Measurements from ENCODE around the gene EXD2.
"Not testable (repeated sequence)": the region's sequence is repeated elsewhere in the genome, so short reads cannot be mapped to it uniquely, and the experiment has no call there.

Gene EXD2

GRCh38 chr14:69284170-69284569 is 92.9 kb downstream of the EXD2 start:
- no peak for DNase-seq

GRCh38 chr14:69285661-69286255 is 94.5 kb downstream of the EXD2 start:
- no peak for DNase-seq

- DNase-seq, result no peak
Measured at GRCh38 chr14:69287098-69288010, 96.1 kb downstream of the EXD2 start.

DNA sequence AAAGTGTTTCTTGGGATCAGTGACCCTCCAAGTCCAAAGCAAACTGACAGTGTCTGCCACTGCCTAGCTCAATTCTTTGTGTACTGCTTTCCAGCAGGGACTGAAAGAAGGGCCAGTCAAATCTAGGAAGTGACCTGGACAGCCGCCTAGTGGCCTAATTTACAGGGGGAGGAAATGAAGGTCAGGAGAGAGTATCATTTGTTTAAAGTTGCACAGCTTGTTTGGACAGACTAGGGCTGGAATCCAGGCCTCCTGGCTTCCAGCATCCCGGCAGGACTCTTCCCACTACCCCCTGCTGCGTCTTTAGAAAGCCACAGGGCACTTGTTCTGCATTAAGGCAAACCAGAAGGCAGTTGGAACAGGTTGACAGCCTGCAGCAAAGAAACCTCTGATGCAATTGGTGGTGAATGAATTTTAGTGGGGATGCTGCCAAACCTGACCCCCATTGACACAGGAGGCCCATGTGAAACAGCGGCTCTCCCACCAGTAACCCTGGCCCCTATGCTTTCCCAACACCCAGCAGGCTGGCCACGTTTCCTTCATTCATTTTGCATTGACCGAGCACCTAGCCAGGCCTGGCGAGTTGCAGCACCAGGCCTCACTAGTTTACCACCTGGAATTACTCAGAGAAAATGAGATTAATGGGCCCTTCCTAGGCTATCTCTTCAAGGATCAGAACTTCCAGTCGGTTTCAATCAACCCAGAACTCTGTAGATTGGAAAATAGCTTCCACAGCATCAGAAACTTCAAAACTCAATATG is 96.9 kb downstream of the EXD2 start:
- no peak for DNase-seq

- DNase-seq, result no peak
Measured at GRCh38 chr14:69288956-69289705, 97.8 kb downstream of the EXD2 start.

DNA sequence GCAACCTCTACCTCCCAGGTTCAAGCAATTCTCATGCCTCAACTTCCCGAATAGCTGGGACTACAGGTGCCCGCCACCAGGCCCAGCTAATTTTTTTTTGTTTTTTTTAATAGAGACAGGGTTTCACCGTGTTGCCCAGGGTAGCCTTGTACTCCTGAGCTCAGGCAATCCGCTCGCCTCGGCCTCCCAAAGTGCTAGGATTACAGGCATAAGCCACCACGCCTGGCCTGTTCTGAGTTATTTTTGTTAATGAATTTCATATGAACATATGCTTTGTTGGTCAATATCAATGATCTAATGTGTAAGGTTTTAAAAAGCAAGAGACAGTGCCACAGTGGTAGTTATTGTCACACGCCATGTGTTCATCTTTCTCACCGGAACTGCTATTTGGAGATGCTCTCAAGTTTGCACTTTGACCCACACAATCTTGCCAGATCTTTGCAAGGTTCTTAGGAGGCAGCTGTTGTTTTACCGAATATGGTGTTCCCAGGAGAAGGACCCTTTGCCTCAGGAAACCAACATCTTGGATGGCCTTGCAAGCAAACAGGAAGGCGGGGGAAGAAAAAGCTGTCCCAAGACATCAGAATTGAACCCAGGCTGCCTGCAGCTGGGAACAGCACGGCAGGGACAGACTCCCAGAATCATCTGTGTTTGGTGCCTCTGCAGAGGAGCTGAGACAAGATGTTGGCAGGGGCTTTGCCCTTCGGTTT is 98.7 kb downstream of the EXD2 start:
- DNase-seq, result no peak

DNA sequence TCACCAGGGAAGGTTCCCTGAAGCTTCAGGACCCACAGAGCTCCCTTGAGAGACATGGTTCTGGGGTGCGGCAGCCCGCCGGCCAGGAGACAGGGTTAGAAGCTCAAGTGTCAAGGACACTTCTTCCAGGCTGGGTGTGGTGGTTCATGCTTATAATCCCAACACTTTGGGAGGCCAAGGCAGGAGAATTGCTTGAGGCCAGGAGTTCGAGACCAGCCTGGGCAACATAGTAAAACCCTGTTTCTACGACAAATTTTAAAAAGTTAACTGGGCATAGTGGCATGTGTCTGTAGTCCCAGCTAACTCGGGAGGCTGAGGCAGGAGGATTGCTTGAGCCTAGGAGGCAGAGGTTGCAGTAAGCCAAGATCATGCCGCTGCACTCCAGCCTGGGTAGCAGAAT is 99.6 kb downstream of the EXD2 start:
- DNase-seq, result not testable (repeated sequence)

GRCh38 chr14:69291396-69291795 is 100.1 kb downstream of the EXD2 start:
- no peak for DNase-seq

DNA sequence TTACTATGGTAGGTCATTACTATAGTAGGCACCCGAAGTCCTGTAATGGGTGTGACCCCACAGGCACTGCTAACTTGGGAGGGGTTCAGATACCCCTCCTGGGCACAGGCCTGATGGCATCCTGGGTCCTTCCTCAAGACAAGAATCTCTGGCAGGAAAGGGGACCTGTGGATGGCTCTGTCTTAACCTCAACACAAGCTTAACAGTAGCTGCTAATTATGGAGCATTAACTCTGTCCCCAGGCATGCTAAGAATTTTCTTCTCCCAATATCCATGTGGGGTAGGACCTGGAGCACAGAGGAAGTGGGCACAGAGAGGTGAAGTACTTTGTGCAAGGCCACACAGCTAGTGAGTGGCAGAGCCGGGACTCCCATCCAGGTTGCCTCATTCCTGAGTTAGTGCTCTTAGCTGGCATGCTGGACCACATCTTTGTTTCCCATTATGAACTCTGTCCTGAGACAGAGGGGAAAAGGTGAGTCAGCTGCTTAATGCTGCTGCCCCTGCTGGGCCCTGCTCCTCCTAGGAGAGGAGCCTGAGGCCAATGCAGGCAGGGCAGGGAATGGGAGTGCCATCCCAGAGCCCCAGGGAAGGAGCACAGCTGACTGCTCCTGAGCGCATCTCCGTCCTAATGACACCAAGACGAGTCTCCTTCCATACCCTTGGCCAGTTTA is 100.7 kb downstream of the EXD2 start:
- DNase-seq, result no peak

Measured in stimulated activated CD8-positive, alpha-beta memory T cell treated with anti-CD3 and anti-CD28 coated beads, Interleukin-4, amount 100 ng/mL, for 48 hours (primary cell).